Measurements from ENCODE around the gene CNDP1. TPM values are rescaled to one million over a fixed set of nuclear protein-coding genes. Genes with fewer than 3 reads are reported as not detected.

Gene CNDP1
- total RNA-seq, 1 experiment from 2014 or later, result not detected

DNA sequence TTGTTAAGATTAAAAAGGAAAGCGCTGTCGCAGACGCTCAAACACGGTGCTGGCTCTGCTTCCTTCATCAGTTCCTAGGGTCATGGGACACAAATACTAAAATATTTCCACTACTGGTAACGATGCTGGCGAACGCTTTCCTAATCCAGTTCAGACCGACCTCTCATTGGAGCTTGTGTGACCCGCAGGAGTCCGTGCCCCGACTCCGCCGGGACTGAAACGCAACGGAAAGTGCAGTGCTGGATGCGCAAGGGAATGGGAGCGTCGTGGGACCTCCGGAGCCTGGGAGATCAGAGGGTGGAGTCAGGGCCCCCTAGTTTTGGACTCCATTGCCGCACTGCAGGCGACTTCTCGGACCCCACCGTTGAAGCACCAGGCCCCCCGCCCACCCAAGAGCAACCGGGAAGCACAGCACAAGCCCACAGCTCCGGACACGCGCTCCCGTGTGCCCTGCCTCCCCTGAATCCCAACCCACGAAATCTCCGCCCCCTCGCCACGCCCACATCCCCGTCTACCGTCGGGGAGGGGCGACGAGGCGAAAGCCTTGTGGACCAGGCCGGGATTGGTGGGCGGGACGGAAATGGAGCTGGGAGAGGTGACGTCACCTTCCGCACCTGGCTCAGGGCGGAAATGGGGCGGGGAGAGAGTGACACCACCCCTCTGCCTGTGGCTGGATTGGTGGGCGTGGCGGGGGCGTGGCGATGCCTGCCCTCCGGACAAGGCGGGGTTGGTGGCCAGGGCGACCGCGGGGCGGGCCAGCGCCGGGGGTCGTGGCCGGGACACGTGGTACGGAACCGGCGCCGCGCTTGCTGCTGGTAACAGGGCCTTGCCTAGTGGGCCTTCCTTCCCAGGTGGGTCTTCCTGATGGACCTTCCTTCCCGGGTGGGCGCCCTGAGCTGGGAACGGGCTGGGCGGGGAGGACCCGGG, 38.5 kb upstream of the CNDP1 start, which contains the start of gene CNDP2:
CNDP2 (plus strand) TSS at position 783 of the 927 bp plus-strand sequence. CDS start 3,611 bp downstream, outside the sequence.
- H3K27me3 Mint-ChIP-seq (ENCODE audit: unreplicated experiment), result no peaks in the 10 kb centered on the region

DNA sequence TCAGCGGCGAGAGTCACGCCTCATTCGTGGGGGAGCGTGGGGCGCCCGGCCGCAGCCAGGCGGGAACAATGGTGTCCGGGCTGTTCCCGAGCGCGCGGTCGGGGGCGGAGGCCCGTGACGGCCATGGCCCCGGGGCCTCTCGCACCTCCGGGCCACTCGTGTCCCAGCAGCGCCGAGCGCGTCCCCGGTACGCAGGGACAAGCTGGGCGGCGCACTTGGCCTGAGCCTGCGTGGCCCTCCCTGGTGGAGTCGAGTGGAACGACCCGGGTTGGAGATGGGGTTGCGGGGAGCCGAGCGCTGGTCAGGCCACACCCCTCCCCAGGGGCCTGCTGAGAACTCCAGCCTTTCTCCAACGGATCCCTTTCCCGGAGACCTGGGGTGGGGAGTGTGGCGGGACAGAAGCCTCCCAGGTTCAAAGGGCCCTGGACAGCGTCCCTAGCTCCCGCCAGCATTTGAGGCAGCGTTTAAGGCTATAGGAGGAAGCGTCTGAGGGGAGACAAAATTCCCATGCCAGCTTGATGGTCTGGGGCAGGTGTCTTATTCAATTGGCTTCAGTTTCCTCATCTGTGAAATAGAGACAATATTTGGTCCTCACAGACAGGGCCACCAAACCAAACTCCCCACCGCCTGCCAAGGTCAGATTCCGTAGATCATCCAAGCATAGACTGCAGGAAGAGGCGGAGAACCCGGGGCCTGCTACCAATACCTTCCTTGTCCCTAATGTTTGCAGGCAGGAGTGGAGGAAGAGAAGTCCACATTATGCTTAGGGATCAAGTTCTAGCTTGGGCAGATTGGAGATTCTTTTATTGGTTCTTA, 37.6 kb upstream of the CNDP1 start:
- no TSS peak for BruUV-seq (replicated peaks)
- TF ChIP-seq, protein P1, sequence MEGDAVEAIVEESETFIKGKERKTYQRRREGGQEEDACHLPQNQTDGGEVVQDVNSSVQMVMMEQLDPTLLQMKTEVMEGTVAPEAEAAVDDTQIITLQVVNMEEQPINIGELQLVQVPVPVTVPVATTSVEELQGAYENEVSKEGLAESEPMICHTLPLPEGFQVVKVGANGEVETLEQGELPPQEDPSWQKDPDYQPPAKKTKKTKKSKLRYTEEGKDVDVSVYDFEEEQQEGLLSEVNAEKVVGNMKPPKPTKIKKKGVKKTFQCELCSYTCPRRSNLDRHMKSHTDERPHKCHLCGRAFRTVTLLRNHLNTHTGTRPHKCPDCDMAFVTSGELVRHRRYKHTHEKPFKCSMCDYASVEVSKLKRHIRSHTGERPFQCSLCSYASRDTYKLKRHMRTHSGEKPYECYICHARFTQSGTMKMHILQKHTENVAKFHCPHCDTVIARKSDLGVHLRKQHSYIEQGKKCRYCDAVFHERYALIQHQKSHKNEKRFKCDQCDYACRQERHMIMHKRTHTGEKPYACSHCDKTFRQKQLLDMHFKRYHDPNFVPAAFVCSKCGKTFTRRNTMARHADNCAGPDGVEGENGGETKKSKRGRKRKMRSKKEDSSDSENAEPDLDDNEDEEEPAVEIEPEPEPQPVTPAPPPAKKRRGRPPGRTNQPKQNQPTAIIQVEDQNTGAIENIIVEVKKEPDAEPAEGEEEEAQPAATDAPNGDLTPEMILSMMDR (IDR thresholded peaks at IDR 0.05; ENCODE audit: unreplicated experiment), result no peak
- Mint-ChIP-seq H3K27me3 (ENCODE audit: unreplicated experiment) (no peaks in the 10 kb centered on the region), H3K4me1 (ENCODE audit: low read depth, unreplicated experiment) (peaks cover 46% of the 10 kb centered on the region), H3K27ac (ENCODE audit: unreplicated experiment) (peak overlapping the region; percentile 66), H3K4me3 (ENCODE audit: low read depth, unreplicated experiment) (peak overlapping the region; percentile 73), H3K36me3 (ENCODE audit: insufficient read depth, unreplicated experiment) (peaks cover 53% of the 10 kb centered on the region), H3K9me3 (ENCODE audit: low read depth, unreplicated experiment) (no peaks in the 10 kb centered on the region)
- intact Hi-C loops (cut with micrococcal nuclease; ENCODE audit: unreplicated experiment), result no loop called here
- CTCF ChIA-PET, result interaction anchor here (0.8 to 2.1 kb wide), 6 partner anchors 28 to 144 kb away, joined by 3 to 9 read pairs (median 4); no protein-coding TSS in a partner anchor
- DNase-seq, result peak; percentile 74

More for the DNA sequence above, 38.5 kb upstream of the CNDP1 start, which contains the start of gene CNDP2:
- TF ChIP-seq, protein P1 (IDR thresholded peaks at IDR 0.05; ENCODE audit: unreplicated experiment), result no peak
- peak; percentile 100 for DNase-seq
- intact Hi-C loops (cut with micrococcal nuclease; ENCODE audit: unreplicated experiment), result no loop called here
- CTCF ChIA-PET, result interaction anchor here (0.8 to 2.1 kb wide), 6 partner anchors 27 to 143 kb away, joined by 3 to 9 read pairs (median 4); no protein-coding TSS in a partner anchor
- H3K4me1 Mint-ChIP-seq (ENCODE audit: low read depth, unreplicated experiment), result peaks cover 38% of the 10 kb centered on the region
- H3K9me3 Mint-ChIP-seq (ENCODE audit: low read depth, unreplicated experiment), result no peaks in the 10 kb centered on the region
- H3K36me3 Mint-ChIP-seq (ENCODE audit: insufficient read depth, unreplicated experiment), result peaks cover 45% of the 10 kb centered on the region
- peak within 1 kb of the TSS; percentile 69 for H3K27ac Mint-ChIP-seq (ENCODE audit: unreplicated experiment)
- TSS peak; percentile 94 for BruUV-seq (replicated peaks)
- peak within 1 kb of the TSS; percentile 73 for H3K4me3 Mint-ChIP-seq (ENCODE audit: low read depth, unreplicated experiment)

DNA sequence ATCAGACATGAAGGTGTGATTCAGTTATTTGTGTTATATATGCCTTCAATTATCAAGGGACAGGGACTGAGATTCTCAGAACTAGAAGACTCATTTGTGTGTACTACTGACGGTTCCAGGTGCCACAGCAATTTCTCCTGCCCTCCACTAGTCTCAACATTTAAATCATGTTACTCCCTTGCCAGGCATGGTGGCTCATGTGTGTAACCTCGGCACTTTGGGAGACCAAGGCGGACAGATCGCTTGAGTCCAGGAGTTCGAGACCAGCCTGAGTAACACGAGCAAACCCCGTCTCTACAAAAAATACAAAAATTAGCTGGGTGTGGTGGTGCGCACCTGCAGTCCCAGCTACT, 37.0 kb upstream of the CNDP1 start:
- no TSS peak for BruUV-seq (replicated peaks)
- intact Hi-C loops (cut with micrococcal nuclease; ENCODE audit: unreplicated experiment), result no loop called here

More for the DNA sequence above, 37.0 kb upstream of the CNDP1 start:
- peaks cover 46% of the 10 kb centered on the region for H3K4me1 Mint-ChIP-seq (ENCODE audit: low read depth, unreplicated experiment)
- peak overlapping the region; percentile 73 for H3K4me3 Mint-ChIP-seq (ENCODE audit: low read depth, unreplicated experiment)
- H3K36me3 Mint-ChIP-seq (ENCODE audit: insufficient read depth, unreplicated experiment), result peaks cover 59% of the 10 kb centered on the region
- H3K9me3 Mint-ChIP-seq (ENCODE audit: low read depth, unreplicated experiment), result no peaks in the 10 kb centered on the region
- TF ChIP-seq, protein P1 (IDR thresholded peaks at IDR 0.05; ENCODE audit: unreplicated experiment), result no peak
- no peaks in the 10 kb centered on the region for H3K27me3 Mint-ChIP-seq (ENCODE audit: unreplicated experiment)
- H3K27ac Mint-ChIP-seq (ENCODE audit: unreplicated experiment), result peak overlapping the region; percentile 66
- CTCF ChIA-PET, result no interaction called here
- DNase-seq, result no peak
